ENCODE results near the gene ATAD3B.

DNA sequence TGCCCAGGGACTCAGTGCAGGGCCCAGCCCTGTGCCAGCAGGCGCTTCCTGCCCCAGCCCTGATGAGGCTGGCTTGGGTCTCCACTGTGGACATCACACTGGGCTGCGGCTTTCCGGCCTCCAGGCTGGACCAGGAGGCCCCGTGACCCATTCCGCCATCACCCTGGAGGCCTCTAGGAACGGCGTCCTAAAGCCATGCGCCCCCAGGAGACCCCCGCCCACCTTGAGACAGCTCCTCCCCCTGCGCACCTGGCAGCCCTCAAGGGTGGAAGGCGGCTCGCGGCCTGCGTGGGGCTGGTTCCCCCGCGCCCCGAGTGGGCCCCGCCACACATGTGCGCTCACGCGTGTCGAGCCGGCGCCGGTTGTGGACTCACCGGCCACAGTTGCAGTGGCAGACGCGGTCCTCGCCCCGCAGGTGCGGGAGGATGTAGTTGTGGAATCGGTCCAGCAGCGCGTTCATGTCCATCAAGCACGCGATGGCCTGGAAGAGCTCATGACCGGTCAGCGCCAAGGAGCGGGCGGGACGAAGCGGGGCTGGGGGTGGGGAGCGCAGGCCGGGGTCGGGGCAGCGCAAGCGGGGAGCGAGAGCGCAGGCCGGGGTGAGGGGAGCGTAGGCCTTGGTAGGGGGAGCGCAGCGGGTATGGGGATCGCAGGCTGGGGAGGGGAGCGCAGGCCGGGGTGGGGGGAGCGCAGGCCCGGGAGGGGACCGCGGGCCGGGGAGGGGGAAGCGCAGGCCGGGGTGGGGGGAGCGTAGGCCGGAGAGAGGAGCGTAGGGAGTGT, 67.9 kb downstream of the ATAD3B start:
- TF ChIP-seq, protein P1, sequence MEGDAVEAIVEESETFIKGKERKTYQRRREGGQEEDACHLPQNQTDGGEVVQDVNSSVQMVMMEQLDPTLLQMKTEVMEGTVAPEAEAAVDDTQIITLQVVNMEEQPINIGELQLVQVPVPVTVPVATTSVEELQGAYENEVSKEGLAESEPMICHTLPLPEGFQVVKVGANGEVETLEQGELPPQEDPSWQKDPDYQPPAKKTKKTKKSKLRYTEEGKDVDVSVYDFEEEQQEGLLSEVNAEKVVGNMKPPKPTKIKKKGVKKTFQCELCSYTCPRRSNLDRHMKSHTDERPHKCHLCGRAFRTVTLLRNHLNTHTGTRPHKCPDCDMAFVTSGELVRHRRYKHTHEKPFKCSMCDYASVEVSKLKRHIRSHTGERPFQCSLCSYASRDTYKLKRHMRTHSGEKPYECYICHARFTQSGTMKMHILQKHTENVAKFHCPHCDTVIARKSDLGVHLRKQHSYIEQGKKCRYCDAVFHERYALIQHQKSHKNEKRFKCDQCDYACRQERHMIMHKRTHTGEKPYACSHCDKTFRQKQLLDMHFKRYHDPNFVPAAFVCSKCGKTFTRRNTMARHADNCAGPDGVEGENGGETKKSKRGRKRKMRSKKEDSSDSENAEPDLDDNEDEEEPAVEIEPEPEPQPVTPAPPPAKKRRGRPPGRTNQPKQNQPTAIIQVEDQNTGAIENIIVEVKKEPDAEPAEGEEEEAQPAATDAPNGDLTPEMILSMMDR (IDR thresholded peaks at IDR 0.05), result no peak
- TF ChIP-seq, protein P2, sequence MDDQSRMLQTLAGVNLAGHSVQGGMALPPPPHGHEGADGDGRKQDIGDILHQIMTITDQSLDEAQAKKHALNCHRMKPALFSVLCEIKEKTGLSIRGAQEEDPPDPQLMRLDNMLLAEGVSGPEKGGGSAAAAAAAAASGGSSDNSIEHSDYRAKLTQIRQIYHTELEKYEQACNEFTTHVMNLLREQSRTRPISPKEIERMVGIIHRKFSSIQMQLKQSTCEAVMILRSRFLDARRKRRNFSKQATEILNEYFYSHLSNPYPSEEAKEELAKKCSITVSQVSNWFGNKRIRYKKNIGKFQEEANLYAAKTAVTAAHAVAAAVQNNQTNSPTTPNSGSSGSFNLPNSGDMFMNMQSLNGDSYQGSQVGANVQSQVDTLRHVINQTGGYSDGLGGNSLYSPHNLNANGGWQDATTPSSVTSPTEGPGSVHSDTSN (IDR thresholded peaks at IDR 0.05), result no peak
- TF ChIP-seq CHD2 (IDR thresholded peaks at IDR 0.05; ENCODE audit: low read length, partially characterized antibody) (no peak), EP300 (IDR thresholded peaks at IDR 0.05) (no peak), EHF (CRISPR knock-in tag; IDR thresholded peaks at IDR 0.05) (no peak), POLR2A (IDR thresholded peaks at IDR 0.05; ENCODE audit: low read length) (no peak), MAZ (IDR thresholded peaks at IDR 0.05; ENCODE audit: borderline replicate concordance, low read depth, low read length) (no peak), CBX2 (IDR thresholded peaks at IDR 0.05; ENCODE audit: borderline replicate concordance, low read depth) (no peak), MAFK (IDR thresholded peaks at IDR 0.05; ENCODE audit: partially characterized antibody) (no peak)
- TF ChIP-seq, protein P3, sequence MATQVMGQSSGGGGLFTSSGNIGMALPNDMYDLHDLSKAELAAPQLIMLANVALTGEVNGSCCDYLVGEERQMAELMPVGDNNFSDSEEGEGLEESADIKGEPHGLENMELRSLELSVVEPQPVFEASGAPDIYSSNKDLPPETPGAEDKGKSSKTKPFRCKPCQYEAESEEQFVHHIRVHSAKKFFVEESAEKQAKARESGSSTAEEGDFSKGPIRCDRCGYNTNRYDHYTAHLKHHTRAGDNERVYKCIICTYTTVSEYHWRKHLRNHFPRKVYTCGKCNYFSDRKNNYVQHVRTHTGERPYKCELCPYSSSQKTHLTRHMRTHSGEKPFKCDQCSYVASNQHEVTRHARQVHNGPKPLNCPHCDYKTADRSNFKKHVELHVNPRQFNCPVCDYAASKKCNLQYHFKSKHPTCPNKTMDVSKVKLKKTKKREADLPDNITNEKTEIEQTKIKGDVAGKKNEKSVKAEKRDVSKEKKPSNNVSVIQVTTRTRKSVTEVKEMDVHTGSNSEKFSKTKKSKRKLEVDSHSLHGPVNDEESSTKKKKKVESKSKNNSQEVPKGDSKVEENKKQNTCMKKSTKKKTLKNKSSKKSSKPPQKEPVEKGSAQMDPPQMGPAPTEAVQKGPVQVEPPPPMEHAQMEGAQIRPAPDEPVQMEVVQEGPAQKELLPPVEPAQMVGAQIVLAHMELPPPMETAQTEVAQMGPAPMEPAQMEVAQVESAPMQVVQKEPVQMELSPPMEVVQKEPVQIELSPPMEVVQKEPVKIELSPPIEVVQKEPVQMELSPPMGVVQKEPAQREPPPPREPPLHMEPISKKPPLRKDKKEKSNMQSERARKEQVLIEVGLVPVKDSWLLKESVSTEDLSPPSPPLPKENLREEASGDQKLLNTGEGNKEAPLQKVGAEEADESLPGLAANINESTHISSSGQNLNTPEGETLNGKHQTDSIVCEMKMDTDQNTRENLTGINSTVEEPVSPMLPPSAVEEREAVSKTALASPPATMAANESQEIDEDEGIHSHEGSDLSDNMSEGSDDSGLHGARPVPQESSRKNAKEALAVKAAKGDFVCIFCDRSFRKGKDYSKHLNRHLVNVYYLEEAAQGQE (IDR thresholded peaks at IDR 0.05), result no peak
- TF ChIP-seq, protein P4, sequence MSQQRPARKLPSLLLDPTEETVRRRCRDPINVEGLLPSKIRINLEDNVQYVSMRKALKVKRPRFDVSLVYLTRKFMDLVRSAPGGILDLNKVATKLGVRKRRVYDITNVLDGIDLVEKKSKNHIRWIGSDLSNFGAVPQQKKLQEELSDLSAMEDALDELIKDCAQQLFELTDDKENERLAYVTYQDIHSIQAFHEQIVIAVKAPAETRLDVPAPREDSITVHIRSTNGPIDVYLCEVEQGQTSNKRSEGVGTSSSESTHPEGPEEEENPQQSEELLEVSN (IDR thresholded peaks at IDR 0.05; ENCODE audit: borderline replicate concordance, low read depth), result no peak
